CD4-positive, alpha-beta T cell treated with Interleukin-15 for 4 hours (primary cell): ENCODE data around the gene NUDT14.

Experiments
- DNase-seq: peaks from one replicate; pipeline ENCODE4 v3.0.0-alpha.2; 2020; ENCODE audit warnings: low spot score

Gene NUDT14

GRCh38 chr14:105158794-105159193 lies 22.3 kb downstream of the NUDT14 start:
- DNase-seq, result no peak

- DNase-seq, result no peak
Observed at GRCh38 chr14:105157872-105158271, 23.2 kb downstream of the NUDT14 start.

GRCh38 chr14:105156414-105157375 lies 24.4 kb downstream of the NUDT14 start:
- no peak for DNase-seq

GRCh38 chr14:105155681-105156413 lies 25.3 kb downstream of the NUDT14 start:
- DNase-seq, result no peak

GRCh38 chr14:105155071-105155651 lies 26.0 kb downstream of the NUDT14 start:
- no peak for DNase-seq

- DNase-seq, result no peak
Observed at GRCh38 chr14:105154476-105154871, 26.6 kb downstream of the NUDT14 start.

- no peak for DNase-seq
Observed at GRCh38 chr14:105153739-105154475, 27.2 kb downstream of the NUDT14 start.

- DNase-seq, result no peak
Observed at GRCh38 chr14:105153331-105153731, 27.8 kb downstream of the NUDT14 start.

- no peak for DNase-seq
Observed at GRCh38 chr14:105152794-105153241, 28.3 kb downstream of the NUDT14 start.

- no peak for DNase-seq
Observed at GRCh38 chr14:105151838-105152793, 29.0 kb downstream of the NUDT14 start.

GRCh38 chr14:105151084-105151837 lies 29.9 kb downstream of the NUDT14 start:
- no peak for DNase-seq

GRCh38 chr14:105150368-105151083 lies 30.6 kb downstream of the NUDT14 start:
- no peak for DNase-seq

- no peak for DNase-seq
Observed at GRCh38 chr14:105150026-105150367, 31.1 kb downstream of the NUDT14 start.

- no peak for DNase-seq
Observed at GRCh38 chr14:105149146-105149781, 31.8 kb downstream of the NUDT14 start.

GRCh38 chr14:105148604-105149145 lies 32.4 kb downstream of the NUDT14 start:
- no peak for DNase-seq

- DNase-seq, result no peak
Observed at GRCh38 chr14:105147671-105148603, 33.2 kb downstream of the NUDT14 start.

- DNase-seq, result no peak
Observed at GRCh38 chr14:105146976-105147635, 34.0 kb downstream of the NUDT14 start.
